ENCODE data around the gene ANKS1A. TPM values are rescaled to one million over a fixed set of nuclear protein-coding genes. Genes with fewer than 3 reads are reported as not detected.

ANKS1A gene
- polyA plus RNA-seq, 1 of the 3 experiments (the other 2 are of a cell fraction), result 7.6 TPM

GRCh38 chr6:34876472-34876871 lies 12.6 kb upstream of the ANKS1A start:
- CTCF ChIA-PET, result no interaction called here
- no peak overlapping the region for H3K4me2 ChIP-seq
- POLR2A ChIA-PET, result no interaction called here

DNA sequence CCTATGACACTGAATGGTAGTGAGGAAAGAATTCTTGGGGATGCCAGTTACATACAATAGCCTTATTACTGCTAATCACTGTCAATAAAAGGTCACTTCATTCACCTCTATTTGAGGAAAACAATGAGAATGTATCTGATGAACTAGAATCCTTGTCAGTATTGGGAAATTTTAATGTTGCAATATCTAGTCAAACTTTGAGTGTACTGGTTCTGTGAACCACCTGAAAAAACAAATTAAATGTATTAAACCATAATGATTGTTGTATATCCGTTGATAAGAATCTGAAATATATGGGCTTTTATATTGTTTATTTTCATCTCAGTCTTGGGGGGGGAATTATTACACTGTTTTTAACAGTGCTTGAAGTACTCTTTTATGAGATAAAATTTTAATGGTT lies 11.8 kb upstream of the ANKS1A start:
- Histone ChIP-seq H3K36me3 (replicated peaks in 1 of 2; ENCODE audit: control insufficient read depth in 1 of 2, insufficient read depth in 2 of 2, low read length in 1 of 2) (peaks cover 51 to 75% of the 10 kb centered on the region in 2 experiments), H2AFZ (ENCODE audit: low read depth) (no peak overlapping the region), H3K9ac (no peak overlapping the region), H3K27me3 (ENCODE audit: insufficient read depth) (no peaks in the 10 kb centered on the region), H3K9me2 (no peaks in the 10 kb centered on the region), H3K79me2 (ENCODE audit: insufficient read depth) (peaks cover 19% of the 10 kb centered on the region; the same call in 1 of the 2 replicates), H3K4me2 (no peak overlapping the region), H3K9me3 (no peaks in the 10 kb centered on the region), H4K20me1 (ENCODE audit: insufficient read depth) (no peaks in the 10 kb centered on the region), H3K4me3 (ENCODE audit: low read depth in 2 of 2, low read length in 1 of 2) (no peak overlapping the region), H3K27ac (ENCODE audit: low read depth in 2 of 2, low read length in 1 of 2) (no peak overlapping the region), H3K4me1 (ENCODE audit: control insufficient read depth in 1 of 2, insufficient read depth in 2 of 2, low read depth in 1 of 2, low read length in 1 of 2) (no peaks in the 10 kb centered on the region; a peak in 1 of 4 replicates), H3F3A (replicated peaks; ENCODE audit: insufficient read depth) (peaks cover 3% of the 10 kb centered on the region)
- CTCF ChIA-PET, result interaction anchor here (0.6 kb wide), 1 partner anchor 544 kb away, joined by 3 read pairs; no protein-coding TSS in a partner anchor
- DNase-seq, result no peak
- POLR2A ChIA-PET, result no interaction called here
- WGBS (ENCODE audit: low lambda C conversion rate), result 39% methylated on average over 1 of the region's 1 CpG
- TF ChIP-seq, protein P1, sequence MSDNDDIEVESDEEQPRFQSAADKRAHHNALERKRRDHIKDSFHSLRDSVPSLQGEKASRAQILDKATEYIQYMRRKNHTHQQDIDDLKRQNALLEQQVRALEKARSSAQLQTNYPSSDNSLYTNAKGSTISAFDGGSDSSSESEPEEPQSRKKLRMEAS (IDR thresholded peaks at IDR 0.05; ENCODE audit: low read depth), result no peak
- no peak for TF ChIP-seq REST (IDR thresholded peaks at IDR 0.05; ENCODE audit: low read depth, low read length)

More at GRCh38 chr6:34876472-34876871, 12.6 kb upstream of the ANKS1A start:
- Histone ChIP-seq H4K20me1 (ENCODE audit: insufficient read depth) (no peaks in the 10 kb centered on the region), H3F3A (replicated peaks; ENCODE audit: insufficient read depth) (peaks cover 3% of the 10 kb centered on the region), H3K27me3 (ENCODE audit: insufficient read depth) (no peaks in the 10 kb centered on the region), H3K4me1 (ENCODE audit: control insufficient read depth in 1 of 2, insufficient read depth in 2 of 2, low read depth in 1 of 2, low read length in 1 of 2) (no peaks in the 10 kb centered on the region; a peak in 1 of 4 replicates), H2AFZ (ENCODE audit: low read depth) (no peak overlapping the region), H3K79me2 (ENCODE audit: insufficient read depth) (peaks cover 11% of the 10 kb centered on the region; the same call in 1 of the 2 replicates), H3K4me3 (ENCODE audit: low read depth in 2 of 2, low read length in 1 of 2) (no peak overlapping the region), H3K36me3 (replicated peaks in 1 of 2; ENCODE audit: control insufficient read depth in 1 of 2, insufficient read depth in 2 of 2, low read length in 1 of 2) (peaks cover 46 to 83% of the 10 kb centered on the region in 2 experiments), H3K9ac (no peak overlapping the region), H3K9me2 (no peaks in the 10 kb centered on the region), H3K27ac (ENCODE audit: low read depth in 2 of 2, low read length in 1 of 2) (no peak overlapping the region), H3K9me3 (no peaks in the 10 kb centered on the region)
- no peak for DNase-seq
- TF ChIP-seq RAD21 (IDR thresholded peaks at IDR 0.05; ENCODE audit: low read length) (no peak), TAF1 (IDR thresholded peaks at IDR 0.05; ENCODE audit: borderline replicate concordance, low read depth, low read length) (no peak), FOXM1 (IDR thresholded peaks at IDR 0.05; ENCODE audit: low read depth) (no peak)
- 93% methylated on average over 3 of the region's 3 CpGs for WGBS (ENCODE audit: low lambda C conversion rate)

- peaks cover 3% of the 10 kb centered on the region for H3F3A ChIP-seq (replicated peaks; ENCODE audit: insufficient read depth)
- H3K9me3 ChIP-seq, result no peaks in the 10 kb centered on the region
- H4K20me1 ChIP-seq (ENCODE audit: insufficient read depth), result no peaks in the 10 kb centered on the region
- CTCF ChIA-PET, result no interaction called here
- H2AFZ ChIP-seq (ENCODE audit: low read depth), result no peak overlapping the region
- POLR2A ChIA-PET, result no interaction called here
- no peak overlapping the region for H3K4me3 ChIP-seq (ENCODE audit: low read depth in 2 of 2, low read length in 1 of 2)
- H3K79me2 ChIP-seq (ENCODE audit: insufficient read depth), result peaks cover 26% of the 10 kb centered on the region; the same call in 1 of the 2 replicates
- peaks cover 59 to 68% of the 10 kb centered on the region in 2 experiments for H3K36me3 ChIP-seq (replicated peaks in 1 of 2; ENCODE audit: control insufficient read depth in 1 of 2, insufficient read depth in 2 of 2, low read length in 1 of 2)
- H3K4me2 ChIP-seq, result no peak overlapping the region
- no peak for DNase-seq
- H3K9me2 ChIP-seq, result no peaks in the 10 kb centered on the region
- WGBS (ENCODE audit: low lambda C conversion rate), result 97% methylated on average over 5 of the region's 5 CpGs
- no peak overlapping the region for H3K9ac ChIP-seq
- no peak overlapping the region for H3K27ac ChIP-seq (ENCODE audit: low read depth in 2 of 2, low read length in 1 of 2)
- H3K4me1 ChIP-seq (ENCODE audit: control insufficient read depth in 1 of 2, insufficient read depth in 2 of 2, low read depth in 1 of 2, low read length in 1 of 2), result no peaks in the 10 kb centered on the region; a peak in 1 of 4 replicates
- no peaks in the 10 kb centered on the region for H3K27me3 ChIP-seq (ENCODE audit: insufficient read depth)
- TF ChIP-seq FOSL2 (IDR thresholded peaks at IDR 0.05; ENCODE audit: borderline replicate concordance, low read depth) (no peak), SIN3A (IDR thresholded peaks at IDR 0.05; ENCODE audit: borderline replicate concordance, low read depth, low read length) (no peak), TEAD4 (IDR thresholded peaks at IDR 0.05; ENCODE audit: borderline replicate concordance, insufficient read depth) (no peak), RCOR1 (IDR thresholded peaks at IDR 0.05; ENCODE audit: low read length) (no peak), ZBTB33 (IDR thresholded peaks at IDR 0.05; ENCODE audit: borderline replicate concordance, low read depth) (no peak), RAD21 (IDR thresholded peaks at IDR 0.05; ENCODE audit: low read length) (no peak), EZH2phosphoT487 (IDR thresholded peaks at IDR 0.05; ENCODE audit: borderline replicate concordance, low read depth) (no peak), TAF1 (IDR thresholded peaks at IDR 0.05; ENCODE audit: borderline replicate concordance, low read depth, low read length) (no peak)
- TF ChIP-seq, protein P2, sequence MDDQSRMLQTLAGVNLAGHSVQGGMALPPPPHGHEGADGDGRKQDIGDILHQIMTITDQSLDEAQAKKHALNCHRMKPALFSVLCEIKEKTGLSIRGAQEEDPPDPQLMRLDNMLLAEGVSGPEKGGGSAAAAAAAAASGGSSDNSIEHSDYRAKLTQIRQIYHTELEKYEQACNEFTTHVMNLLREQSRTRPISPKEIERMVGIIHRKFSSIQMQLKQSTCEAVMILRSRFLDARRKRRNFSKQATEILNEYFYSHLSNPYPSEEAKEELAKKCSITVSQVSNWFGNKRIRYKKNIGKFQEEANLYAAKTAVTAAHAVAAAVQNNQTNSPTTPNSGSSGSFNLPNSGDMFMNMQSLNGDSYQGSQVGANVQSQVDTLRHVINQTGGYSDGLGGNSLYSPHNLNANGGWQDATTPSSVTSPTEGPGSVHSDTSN (IDR thresholded peaks at IDR 0.05), result no peak
These were observed 11.1 kb upstream of the ANKS1A start for GRCh38 chr6:34877869-34878485.
